HepG2 (cell line): ENCODE measurements around the gene NWD2. TPM values are rescaled to one million over a fixed set of nuclear protein-coding genes. Genes with fewer than 3 reads are reported as not detected.

ENCODE experiments used
- ATAC-seq: fragments of 200-7000 bp; cut with Tn5 transposase; 3 replicates; pipeline ENCODE4 v1.9.1; 2020; ENCODE audit warnings: mild to moderate bottlenecking, moderate library complexity
- BruUV-seq: library from RNA; stranded (reverse); fragments of 400-500 nt; replicated peaks from 2 replicates; lab custom pipeline; 2021; lab: Mats Ljungman, UMichigan
- CTCF ChIA-PET: fragments of 300-600 bp; formaldehyde crosslinking; extraction: SDS; loops from one replicate; lab custom pipeline; 2021; ENCODE audit warnings: low total read pairs, inconsistent platforms, low intra/inter-chr PET ratio; lab: Yijun Ruan, JAX
- POLR2A ChIA-PET: fragments of 350-600 bp; sonication (Branson Sonifier 250); formaldehyde crosslinking; loops from one replicate; lab custom pipeline; 2020; ENCODE audit warnings: antibody characterized with exemption, inconsistent platforms; lab: Yijun Ruan, JAX
- DNase-seq: peaks from one replicate; pipeline ENCODE4 v3.0.0-alpha.2; 2015; ENCODE audit warnings: low spot score
- FAIRE-seq: peaks from 3 replicates; lab custom pipeline; 2011; peaks lifted over from hg19 to GRCh38; lab: Jason Lieb, UNC
- H2AFZ ChIP-seq: one replicate; pipeline ENCODE4 v1.6.1; 2011; ENCODE audit warnings: low read length, inconsistent platforms
- H3K27ac ChIP-seq: fragments of 300-600 bp; 3 replicates; pipeline ENCODE4 v1.8.0; 2011; ENCODE audit warnings: mixed run types, mild to moderate bottlenecking, mixed read lengths, low read length, inconsistent platforms; ENCODE audit not compliant: insufficient read depth; ENCODE audit errors: extremely low read length
- H3K27me3 ChIP-seq, 2 experiments: fragments of 200-600 bp in 1 of 2; 2 replicates in 1 of 2; 3 replicates in 1 of 2; pipeline versions ENCODE4 v1.6.0 to v1.8.0; 2011; ENCODE audit warnings: low read length in 2 of 2, mild to moderate bottlenecking in 2 of 2, moderate library complexity in 2 of 2, inconsistent platforms in 1 of 2; ENCODE audit not compliant: insufficient read depth in 2 of 2, control insufficient read depth in 1 of 2
- H3K36me3 ChIP-seq, 2 experiments: fragments of 200-600 bp in 1 of 2; replicated peaks in 1 of 2; 2 replicates in 1 of 2; 3 replicates in 1 of 2; pipeline versions ENCODE4 v1.5.1 to v1.8.0; 2011; ENCODE audit warnings: low read length in 2 of 2, inconsistent platforms in 1 of 2; ENCODE audit not compliant: insufficient read depth in 2 of 2, control insufficient read depth in 1 of 2
- H3K4me1 ChIP-seq: 2 replicates; pipeline ENCODE4 v1.5.1; 2012; ENCODE audit warnings: low read length, inconsistent platforms; ENCODE audit not compliant: insufficient read depth
- H3K4me2 ChIP-seq: 2 replicates; pipeline ENCODE4 v1.6.0; 2011; ENCODE audit warnings: low read depth, low read length, inconsistent platforms
- H3K4me3 ChIP-seq, 3 experiments: fragments of 200-600 bp in 1 of 3; sonication (generic), shearing (Covaris generic) in 1 of 3; replicated peaks in 1 of 3; 2 replicates each; pipeline ENCODE4 v1.5.1; 2011 to 2016; ENCODE audit warnings: low read length in 3 of 3, inconsistent platforms in 2 of 3, low read depth in 2 of 3, mild to moderate bottlenecking in 2 of 3, control low read depth in 1 of 3, mixed read lengths in 1 of 3; ENCODE audit not compliant: insufficient read depth in 1 of 3
- H3K79me2 ChIP-seq: one replicate; pipeline ENCODE4 v1.6.1; 2011; ENCODE audit warnings: low read length, inconsistent platforms; ENCODE audit not compliant: insufficient read depth
- H3K9ac ChIP-seq: 2 replicates; pipeline ENCODE4 v1.6.0; 2011; ENCODE audit warnings: mild to moderate bottlenecking, low read depth, low read length, inconsistent platforms; ENCODE audit not compliant: insufficient read depth
- H3K9me3 ChIP-seq: 2 replicates; pipeline ENCODE4 v1.5.1; 2012; ENCODE audit warnings: mild to moderate bottlenecking, low read length
- H4K20me1 ChIP-seq: 2 replicates; pipeline ENCODE4 v1.6.0; 2011; ENCODE audit warnings: inconsistent platforms, mild to moderate bottlenecking, low read length, moderate library complexity; ENCODE audit not compliant: insufficient read depth
- ATF1 ChIP-seq: IDR thresholded peaks from 2 replicates; pipeline ENCODE4 v1.6.1; 2016; ENCODE audit warnings: mild to moderate bottlenecking, control low read depth
- GPN1 ChIP-seq: sonication (generic); formaldehyde crosslinking; IDR thresholded peaks from 2 replicates; pipeline ENCODE4 v1.5.1; 2020; ENCODE audit warnings: missing genetic modification reagents, borderline replicate concordance
- HNRNPK ChIP-seq: fragments of 200-400 bp; formaldehyde crosslinking; IDR thresholded peaks from 2 replicates; pipeline ENCODE4 v1.6.1; 2018; ENCODE audit warnings: low read length, low read depth, moderate library complexity, mild to moderate bottlenecking; ENCODE audit not compliant: poor library complexity, severe bottlenecking
- RAD21 ChIP-seq: fragments of 450-650 bp; formaldehyde crosslinking; IDR thresholded peaks from 2 replicates; pipeline ENCODE4 v1.5.0; 2020; ENCODE audit warnings: mild to moderate bottlenecking
- SUZ12 ChIP-seq: fragments of 150-350 bp; IDR thresholded peaks from 2 replicates; pipeline ENCODE4 v1.6.1; 2014; ENCODE audit warnings: low read depth, low read length
- TGIF2 ChIP-seq: IDR thresholded peaks from 2 replicates; pipeline ENCODE4 v1.6.1; 2016; ENCODE audit warnings: control low read depth, missing compliant biosample characterization
- ZNF17 ChIP-seq: sonication (generic); formaldehyde crosslinking; IDR thresholded peaks from 2 replicates; pipeline ENCODE4 v1.5.0; 2020; ENCODE audit warnings: mild to moderate bottlenecking, missing genetic modification reagents
- ZNF224 ChIP-seq: sonication (generic); formaldehyde crosslinking; IDR thresholded peaks from 2 replicates; pipeline ENCODE4 v1.5.0; 2020; ENCODE audit warnings: mild to moderate bottlenecking, missing genetic modification reagents
- ZNF251 ChIP-seq: sonication (generic); formaldehyde crosslinking; IDR thresholded peaks from 2 replicates; pipeline ENCODE4 v1.9.0; 2021; ENCODE audit warnings: mild to moderate bottlenecking, missing genetic modification reagents
- ZNF746 ChIP-seq: sonication (generic); formaldehyde crosslinking; IDR thresholded peaks from 2 replicates; pipeline ENCODE4 v1.8.0; 2022; ENCODE audit warnings: mild to moderate bottlenecking, missing genetic modification reagents
- ZSCAN30 ChIP-seq: sonication (generic); formaldehyde crosslinking; IDR thresholded peaks from 2 replicates; pipeline ENCODE4 v1.5.0; 2020; ENCODE audit warnings: mild to moderate bottlenecking, missing genetic modification reagents
- ZSCAN9 ChIP-seq: IDR thresholded peaks from 2 replicates; pipeline ENCODE4 v1.6.1; 2016; ENCODE audit warnings: borderline replicate concordance
- WGBS: methylation state at CpG from one replicate; pipeline ENCODE4 v1.1.6; 2017; ENCODE audit warnings: low lambda C conversion rate; 5-methylcytosine and 5-hydroxymethylcytosine counted together
- in situ Hi-C: cut with HindIII; loops from 2 replicates; pipeline ENCODE4 v1.10.0; 2017; ENCODE audit warnings: low pct_unique_long_range_greater_than_20kb; ENCODE audit not compliant: extremely low pct_ligation_motif_present
- intact Hi-C: fragments of 100-400 bp; cut with micrococcal nuclease; formaldehyde crosslinking; loops from one replicate; pipeline ENCODE4 v1.10.0; 2022; ENCODE audit not compliant: unreplicated experiment
- polyA plus RNA-seq, 8 experiments: library from polyadenylated mRNA; depleted of rRNA in 3 of 8; stranded (reverse) in 7 of 8; unstranded in 1 of 8; fragments of >200 nt; fragmentation: Illumina TruSeq in 4 of 8; extraction: Trizol in 4 of 8; gene quantifications; 2 replicates each; pipeline versions ENCODE4 v1.2.1 to v1.2.3, GENCODE V29; 2011 to 2016; ENCODE audit warnings: low read depth in 4 of 8, missing spikeins in 1 of 8, mixed read lengths in 1 of 8; ENCODE audit not compliant: insufficient read depth in 1 of 8
- total RNA-seq, 5 experiments: library from RNA; depleted of rRNA; stranded (reverse); fragments of >200 nt; fragmentation: Illumina TruSeq; extraction: Trizol; gene quantifications; 2 replicates each; pipeline ENCODE4 v1.2.3, GENCODE V29; 2016; ENCODE audit warnings: low read depth in 1 of 5
- TF ChIP-seq, protein P1 (sequence below): fragments of 450-650 bp; IDR thresholded peaks from 2 replicates; pipeline ENCODE4 v1.6.1; 2017
- TF ChIP-seq, protein P2 (sequence below): sonication (generic); formaldehyde crosslinking; conservative IDR thresholded peaks from 2 replicates; pipeline ENCODE4 v1.4.0; 2020; ENCODE audit warnings: mild to moderate bottlenecking, missing genetic modification reagents, moderate library complexity

The NWD2 gene
- total and polyA plus RNA-seq, 2 of the 13 experiments (the other 11 are each of a cell fraction or from before 2014, with no cell fraction given): not detected

DNA sequence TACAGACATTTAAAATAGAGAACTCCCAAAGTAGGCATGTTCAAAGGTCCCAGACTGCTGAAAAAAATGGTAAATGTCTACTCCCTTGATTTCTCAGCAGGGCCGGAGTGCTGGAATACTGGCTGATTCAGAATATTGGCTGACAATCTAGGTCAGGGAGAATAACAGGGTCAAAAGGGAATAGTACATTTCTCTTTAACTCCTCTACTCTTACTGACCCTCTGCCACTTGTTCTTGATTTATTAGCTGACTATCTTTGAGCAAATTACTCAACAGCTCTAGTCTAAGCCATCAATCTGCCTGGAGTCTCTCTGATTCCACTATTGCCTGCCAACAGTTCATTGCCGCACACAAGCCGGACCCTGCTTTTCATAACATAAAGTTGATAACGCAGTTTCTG is 19.7 kb upstream of the NWD2 start (continued):
- no peak for TF ChIP-seq ZNF224 (CRISPR knock-in tag)
- TF ChIP-seq ZNF746 (CRISPR knock-in tag): no peak

DNA sequence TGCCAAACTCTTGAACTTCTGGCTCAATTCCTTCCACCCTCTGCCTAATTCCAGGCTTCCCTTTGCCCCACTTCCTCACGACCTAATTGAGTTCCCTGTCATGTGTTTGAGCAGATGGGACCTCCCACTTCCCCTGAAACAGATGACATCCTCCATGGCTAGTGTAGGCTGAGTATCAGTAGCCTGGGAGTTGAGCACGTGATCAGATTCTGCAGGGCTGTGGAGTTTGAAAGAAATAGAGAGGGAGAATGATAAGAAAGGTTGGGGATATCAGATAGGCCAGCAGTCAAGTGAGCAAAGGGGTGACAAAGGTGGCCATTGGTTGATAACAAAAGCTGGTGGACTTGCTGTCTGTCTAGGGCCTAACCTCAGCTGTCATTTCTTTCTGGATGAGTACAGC is 18.8 kb upstream of the NWD2 start:
- H3K9ac ChIP-seq: no peak overlapping the region
- BruUV-seq: no TSS peak
- TF ChIP-seq RAD21 (CRISPR knock-in tag) (no peak), TGIF2 (CRISPR knock-in tag) (no peak), SUZ12 (no peak)
- H3K79me2 ChIP-seq: no peaks in the 10 kb centered on the region
- H4K20me1 ChIP-seq: no peaks in the 10 kb centered on the region
- 0% methylated on average over 2 of the region's 2 CpGs for WGBS
- ChIA-PET CTCF (no interaction called here), POLR2A (no interaction called here)
- no peak overlapping the region for H2AFZ ChIP-seq
- H3K4me2 ChIP-seq: no peak overlapping the region
- H3K27ac ChIP-seq: no peak overlapping the region
- DNase-seq (no peak), ATAC-seq (no peak), FAIRE-seq (no peak)
- H3K9me3 ChIP-seq: no peaks in the 10 kb centered on the region
- no peaks in the 10 kb centered on the region; a peak in 1 of 5 replicates for H3K27me3 ChIP-seq
- intact Hi-C loops (no loop called here), in situ Hi-C loops (no loop called here)
- H3K4me1 ChIP-seq: no peaks in the 10 kb centered on the region
- no peaks in the 10 kb centered on the region for H3K36me3 ChIP-seq
- no peak overlapping the region for H3K4me3 ChIP-seq

DNA sequence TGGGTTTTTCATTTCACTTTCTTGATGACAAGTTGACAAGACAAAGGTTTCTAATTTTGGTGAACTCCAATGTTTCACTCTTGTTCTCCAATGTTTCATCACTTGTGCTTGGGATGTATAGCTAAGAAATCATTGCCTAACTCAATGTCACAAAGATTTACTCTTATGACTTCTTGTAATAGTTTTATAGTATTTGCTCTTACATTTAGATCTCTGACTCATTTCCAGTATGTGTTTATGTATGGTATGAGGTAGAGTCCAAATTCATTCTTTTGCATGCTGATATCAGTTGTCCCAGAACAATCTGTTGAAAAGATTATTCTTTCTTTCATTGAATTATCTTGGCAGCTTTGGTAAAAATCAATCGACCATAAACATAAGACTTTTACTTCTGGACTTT is 12.2 kb upstream of the NWD2 start:
- no peak for DNase-seq
- CTCF ChIA-PET: no interaction called here
- no peak overlapping the region for H2AFZ ChIP-seq
- no peak for ATAC-seq
- no peak overlapping the region for H3K4me2 ChIP-seq
- H3K4me3 ChIP-seq: no peak overlapping the region
- H3K79me2 ChIP-seq: no peaks in the 10 kb centered on the region
- no peak for FAIRE-seq
- no peaks in the 10 kb centered on the region for H4K20me1 ChIP-seq
- H3K36me3 ChIP-seq: no peaks in the 10 kb centered on the region
- intact Hi-C loops: no loop called here
- 0% methylated on average over 1 of the region's 1 CpG for WGBS
- no peak overlapping the region for H3K9ac ChIP-seq
- no peaks in the 10 kb centered on the region for H3K9me3 ChIP-seq
- in situ Hi-C loops: no loop called here
- TF ChIP-seq, protein P1, sequence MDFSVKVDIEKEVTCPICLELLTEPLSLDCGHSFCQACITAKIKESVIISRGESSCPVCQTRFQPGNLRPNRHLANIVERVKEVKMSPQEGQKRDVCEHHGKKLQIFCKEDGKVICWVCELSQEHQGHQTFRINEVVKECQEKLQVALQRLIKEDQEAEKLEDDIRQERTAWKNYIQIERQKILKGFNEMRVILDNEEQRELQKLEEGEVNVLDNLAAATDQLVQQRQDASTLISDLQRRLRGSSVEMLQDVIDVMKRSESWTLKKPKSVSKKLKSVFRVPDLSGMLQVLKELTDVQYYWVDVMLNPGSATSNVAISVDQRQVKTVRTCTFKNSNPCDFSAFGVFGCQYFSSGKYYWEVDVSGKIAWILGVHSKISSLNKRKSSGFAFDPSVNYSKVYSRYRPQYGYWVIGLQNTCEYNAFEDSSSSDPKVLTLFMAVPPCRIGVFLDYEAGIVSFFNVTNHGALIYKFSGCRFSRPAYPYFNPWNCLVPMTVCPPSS: no peak
- TF ChIP-seq ZNF251 (CRISPR knock-in tag): no peak
- no peak for TF ChIP-seq ZSCAN9 (CRISPR knock-in tag)
- no peak for TF ChIP-seq HNRNPK
- TF ChIP-seq ZSCAN30 (CRISPR knock-in tag): no peak
- no peak for TF ChIP-seq ATF1 (CRISPR knock-in tag)
- no peak for TF ChIP-seq ZNF17 (CRISPR knock-in tag)
- TF ChIP-seq GPN1 (CRISPR knock-in tag): no peak
- TF ChIP-seq, protein P2, sequence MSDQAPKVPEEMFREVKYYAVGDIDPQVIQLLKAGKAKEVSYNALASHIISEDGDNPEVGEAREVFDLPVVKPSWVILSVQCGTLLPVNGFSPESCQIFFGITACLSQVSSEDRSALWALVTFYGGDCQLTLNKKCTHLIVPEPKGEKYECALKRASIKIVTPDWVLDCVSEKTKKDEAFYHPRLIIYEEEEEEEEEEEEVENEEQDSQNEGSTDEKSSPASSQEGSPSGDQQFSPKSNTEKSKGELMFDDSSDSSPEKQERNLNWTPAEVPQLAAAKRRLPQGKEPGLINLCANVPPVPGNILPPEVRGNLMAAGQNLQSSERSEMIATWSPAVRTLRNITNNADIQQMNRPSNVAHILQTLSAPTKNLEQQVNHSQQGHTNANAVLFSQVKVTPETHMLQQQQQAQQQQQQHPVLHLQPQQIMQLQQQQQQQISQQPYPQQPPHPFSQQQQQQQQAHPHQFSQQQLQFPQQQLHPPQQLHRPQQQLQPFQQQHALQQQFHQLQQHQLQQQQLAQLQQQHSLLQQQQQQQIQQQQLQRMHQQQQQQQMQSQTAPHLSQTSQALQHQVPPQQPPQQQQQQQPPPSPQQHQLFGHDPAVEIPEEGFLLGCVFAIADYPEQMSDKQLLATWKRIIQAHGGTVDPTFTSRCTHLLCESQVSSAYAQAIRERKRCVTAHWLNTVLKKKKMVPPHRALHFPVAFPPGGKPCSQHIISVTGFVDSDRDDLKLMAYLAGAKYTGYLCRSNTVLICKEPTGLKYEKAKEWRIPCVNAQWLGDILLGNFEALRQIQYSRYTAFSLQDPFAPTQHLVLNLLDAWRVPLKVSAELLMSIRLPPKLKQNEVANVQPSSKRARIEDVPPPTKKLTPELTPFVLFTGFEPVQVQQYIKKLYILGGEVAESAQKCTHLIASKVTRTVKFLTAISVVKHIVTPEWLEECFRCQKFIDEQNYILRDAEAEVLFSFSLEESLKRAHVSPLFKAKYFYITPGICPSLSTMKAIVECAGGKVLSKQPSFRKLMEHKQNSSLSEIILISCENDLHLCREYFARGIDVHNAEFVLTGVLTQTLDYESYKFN: no peak
- POLR2A ChIA-PET: no interaction called here
- no peaks in the 10 kb centered on the region for H3K4me1 ChIP-seq
- BruUV-seq: no TSS peak
- no peaks in the 10 kb centered on the region for H3K27me3 ChIP-seq
- H3K27ac ChIP-seq: no peak overlapping the region
